ENCODE results near the gene DDX25. TPM values are rescaled to one million over a fixed set of nuclear protein-coding genes. Genes with fewer than 3 reads are reported as not detected.

Gene DDX25
- total and polyA plus RNA-seq, 2 of the 8 experiments (the other 6 are each of a cell fraction or from before 2014, with no cell fraction given): 17.6 to 17.9 TPM

- TF ChIP-seq HDAC6 (IDR thresholded peaks at IDR 0.05; ENCODE audit: low read depth, low read length): no peak
These were observed 34.8 kb downstream of the DDX25 start (continued) for GRCh38 chr11:125939081-125939521.
